ENCODE data around the gene DMTF1. TPM values are rescaled to one million over a fixed set of nuclear protein-coding genes. Genes with fewer than 3 reads are reported as not detected.

The DMTF1 gene
- total and polyA plus RNA-seq, 9 of the 15 experiments (the other 6 are each of a cell fraction or from before 2014, with no cell fraction given), result 25.7 to 208 (median 74.7) TPM

GRCh38 chr7:87123105-87123504 lies 29.1 kb upstream of the DMTF1 start:
- no peaks in the 10 kb centered on the region for H3K9me1 ChIP-seq (ENCODE audit: control insufficient read depth, insufficient read depth, low read length)
- ChIA-PET POLR2A (interaction anchor here (0.7 kb wide), 1 partner anchor 72 kb away, joined by 3 read pairs; no protein-coding TSS in a partner anchor), CTCF (ENCODE audit: low intra/inter-chr PET ratio) (no interaction called here)
- intact Hi-C loops (cut with micrococcal nuclease) (no loop called here), in situ Hi-C loops (cut with MboI) (no loop called here)
- no peaks in the 10 kb centered on the region for H4K20me1 ChIP-seq (replicated peaks; ENCODE audit: control insufficient read depth, insufficient read depth, low read length)
- no peaks in the 10 kb centered on the region for H3K9me3 ChIP-seq (replicated peaks; ENCODE audit: control insufficient read depth, insufficient read depth, low read depth, low read length)
- DNase-seq (ENCODE audit: extremely low read depth in 1 of 4, low spot score in 3 of 4) (peak in 2 of 4 experiments; percentile 27 to 48), ATAC-seq (peak; percentile 58), FAIRE-seq (no peak)
- BruUV-seq (replicated peaks), result no TSS peak
- H3K79me2 ChIP-seq (ENCODE audit: control insufficient read depth, insufficient read depth, low read length), result no peaks in the 10 kb centered on the region
- H3K4me1 ChIP-seq (replicated peaks in 1 of 2; ENCODE audit: control insufficient read depth in 2 of 2, insufficient read depth in 2 of 2, low read length in 2 of 2), result peaks cover 0 to 8% of the 10 kb centered on the region in 2 experiments; a peak in 2 of 5 replicates
- no peak overlapping the region for H3K4me2 ChIP-seq (ENCODE audit: insufficient read depth, low read length)
- H3K4me3 ChIP-seq, result no peak overlapping the region
- no peaks in the 10 kb centered on the region for H3K27me3 ChIP-seq (ENCODE audit: control insufficient read depth in 2 of 2, insufficient read depth in 2 of 2, low read length in 2 of 2)
- H3K9ac ChIP-seq (ENCODE audit: insufficient read depth in 1 of 2, low read depth in 2 of 2, low read length in 2 of 2), result no peak overlapping the region
- no peaks in the 10 kb centered on the region for H3K36me3 ChIP-seq (ENCODE audit: control insufficient read depth, insufficient read depth, low read length)
- no peak overlapping the region for H2AFZ ChIP-seq (ENCODE audit: low read depth, low read length)
- no peak overlapping the region for H3K27ac ChIP-seq (ENCODE audit: extremely low read depth, low read depth, low read length)
- TF ChIP-seq EP300 (IDR thresholded peaks at IDR 0.05; ENCODE audit: low read length) (peak; percentile 58; the same call in 1 of the 2 replicates), MCM3 (IDR thresholded peaks at IDR 0.05) (no peak), TSC22D4 (tag; IDR thresholded peaks at IDR 0.05) (no peak), PYGO2 (tag; IDR thresholded peaks at IDR 0.05) (no peak), DACH1 (IDR thresholded peaks at IDR 0.05; ENCODE audit: partially characterized antibody) (no peak), JUND (IDR thresholded peaks at IDR 0.05; ENCODE audit: borderline replicate concordance, low read depth, low read length) (0 out of 2 replicates have a peak, but pooled peaks have one; percentile 4), JUND (tag; IDR thresholded peaks at IDR 0.05; ENCODE audit: borderline replicate concordance, low read depth, low read length) (no peak), RUNX1 (IDR thresholded peaks at IDR 0.05; ENCODE audit: low read depth) (no peak), SP2 (IDR thresholded peaks at IDR 0.05; ENCODE audit: extremely low read depth, low read depth, low read length, poor library complexity, severe bottlenecking) (no peak), NCOR1 (IDR thresholded peaks at IDR 0.05) (peak; percentile 63), E2F3 (CRISPR knock-in tag; IDR thresholded peaks at IDR 0.05) (no peak), NFIC (IDR thresholded peaks at IDR 0.05) (peak; percentile 25; the same call in 1 of the 2 replicates), THAP7 (CRISPR knock-in tag; IDR thresholded peaks at IDR 0.05) (no peak), KDM1A (IDR thresholded peaks at IDR 0.05) (peak; percentile 9 to 16; a peak in 1 of 4 replicates), ADNP (tag; IDR thresholded peaks at IDR 0.05) (no peak), CBFA2T3 (IDR thresholded peaks at IDR 0.05) (peak; percentile 81), HMBOX1 (IDR thresholded peaks at IDR 0.05) (peak; percentile 61), SMARCA4 (IDR thresholded peaks at IDR 0.05) (0 out of 2 replicates have a peak, but pooled peaks have one; percentile 19), ARID1B (IDR thresholded peaks at IDR 0.05) (peak; percentile 52; the same call in 1 of the 2 replicates), TCF3 (CRISPR knock-in tag; IDR thresholded peaks at IDR 0.05) (peak; percentile 14; the same call in 1 of the 2 replicates), SNIP1 (IDR thresholded peaks at IDR 0.05; ENCODE audit: low read depth) (no peak), RB1 (IDR thresholded peaks at IDR 0.05; ENCODE audit: low read depth) (no peak), MYNN (IDR thresholded peaks at IDR 0.05) (no peak), MYNN (CRISPR knock-in tag; IDR thresholded peaks at IDR 0.05) (no peak), ZNF280B (CRISPR knock-in tag; IDR thresholded peaks at IDR 0.05) (no peak), STAT5A (IDR thresholded peaks at IDR 0.05; ENCODE audit: borderline replicate concordance, low read length) (0 out of 2 replicates have a peak, but pooled peaks have one; percentile 20), MAFK (IDR thresholded peaks at IDR 0.05; ENCODE audit: low read length) (no peak)

Measured in K562 (cell line).